A549 (cell line): ENCODE measurements around the gene ATF4. TPM values are rescaled to one million over a fixed set of nuclear protein-coding genes. Genes with fewer than 3 reads are reported as not detected.
A peak's percentile ranks its signal among the peaks of the same experiment; 100 is the strongest.

Experiments used
- ATAC-seq, 2 experiments: fragments of 200-7000 bp in 1 of 2; fragments of >200 bp in 1 of 2; cut with Nextera tagmentation in 1 of 2; cut with Tn5 transposase in 1 of 2; 3 replicates each; pipeline versions ENCODE4 v1.8.0 to v1.9.1; 2018 to 2020; ENCODE audit warnings: mild to moderate bottlenecking in 1 of 2, moderate library complexity in 1 of 2
- CTCF ChIA-PET: fragments of 300-600 bp; sonication (Branson Sonifier 250); formaldehyde crosslinking; extraction: SDS; loops from one replicate; lab custom pipeline; 2021; ENCODE audit warnings: antibody characterized with exemption, inconsistent platforms; lab: Yijun Ruan, JAX
- POLR2A ChIA-PET: fragments of 350-600 bp; formaldehyde crosslinking; extraction: SDS; loops from one replicate; lab custom pipeline; 2021; ENCODE audit warnings: antibody characterized with exemption, inconsistent platforms; lab: Yijun Ruan, JAX
- DNase-seq, 2 experiments: peaks; one replicate each; pipeline versions ENCODE4 v3.0.0 to v3.0.0-alpha.2; 2011 to 2016; ENCODE audit warnings: low read depth in 1 of 2, low spot score in 1 of 2
- FAIRE-seq: peaks from 2 replicates; lab custom pipeline; 2011; peaks lifted over from hg19 to GRCh38; lab: Jason Lieb, UNC
- H3K27ac ChIP-seq, 2 experiments: fragments of >200 bp; sonication (Bioruptor Twin); formaldehyde crosslinking; 3 replicates each; pipeline ENCODE4 v1.5.1; 2016 to 2017
- H3K4me1 ChIP-seq: fragments of >200 bp; sonication (Bioruptor Twin); formaldehyde crosslinking; 3 replicates; pipeline ENCODE4 v1.6.1; 2016
- H3K4me2 ChIP-seq: fragments of >200 bp; sonication (Bioruptor Twin); formaldehyde crosslinking; 3 replicates; pipeline ENCODE4 v1.6.1; 2016
- H3K4me3 ChIP-seq: fragments of >200 bp; sonication (Bioruptor Twin); formaldehyde crosslinking; 3 replicates; pipeline ENCODE4 v1.5.1; 2016
- H3K9me3 ChIP-seq: fragments of >200 bp; sonication (Bioruptor Twin); formaldehyde crosslinking; 3 replicates; pipeline ENCODE4 v1.6.1; 2016
- BHLHE40 ChIP-seq: IDR thresholded peaks from 2 replicates; pipeline ENCODE4 v1.6.1; 2012; ENCODE audit warnings: low read depth, low read length, inconsistent platforms
- CBX8 ChIP-seq: fragments of 200-600 bp; sonication (generic); IDR thresholded peaks from 2 replicates; pipeline ENCODE4 v1.6.1; 2016
- CEBPB ChIP-seq, 2 experiments: fragments of >200 bp in 1 of 2; sonication (Bioruptor Twin) in 1 of 2; formaldehyde crosslinking in 1 of 2; IDR thresholded peaks; 2 replicates each; pipeline ENCODE4 v1.6.1; 2012 to 2016
- EHF ChIP-seq: fragments of 250-450 bp; sonication (Bioruptor Pico); IDR thresholded peaks from 2 replicates; pipeline ENCODE4 v1.5.0; 2020; ENCODE audit warnings: mild to moderate bottlenecking
- EHMT2 ChIP-seq: fragments of 200-600 bp; sonication (generic); IDR thresholded peaks from 2 replicates; pipeline ENCODE4 v1.6.1; 2016; ENCODE audit warnings: antibody characterized with exemption, low read depth, mild to moderate bottlenecking, moderate library complexity
- ELK1 ChIP-seq: fragments of 150-350 bp; IDR thresholded peaks from 2 replicates; pipeline ENCODE4 v1.6.1; 2014; ENCODE audit warnings: low read depth, mild to moderate bottlenecking, low read length
- EP300 ChIP-seq, 2 experiments: fragments of >200 bp; sonication (Bioruptor Twin); formaldehyde crosslinking; IDR thresholded peaks; 2 replicates in 1 of 2; 3 replicates in 1 of 2; pipeline ENCODE4 v1.6.1; 2016 to 2017
- ESRRA ChIP-seq: fragments of 150-350 bp; IDR thresholded peaks from 2 replicates; pipeline ENCODE4 v1.6.1; 2014; ENCODE audit warnings: mild to moderate bottlenecking, low read length, borderline replicate concordance
- FOXS1 ChIP-seq: fragments of 250-450 bp; sonication (Bioruptor Pico); IDR thresholded peaks from 2 replicates; pipeline ENCODE4 v1.5.0; 2020; ENCODE audit warnings: mild to moderate bottlenecking, moderate library complexity
- GATA3 ChIP-seq: IDR thresholded peaks from 2 replicates; pipeline ENCODE4 v1.6.1; 2012; ENCODE audit warnings: borderline replicate concordance
- HMGXB4 ChIP-seq: fragments of 250-450 bp; sonication (Bioruptor Pico); IDR thresholded peaks from 2 replicates; pipeline ENCODE4 v1.5.0; 2021; ENCODE audit warnings: mild to moderate bottlenecking, moderate library complexity, borderline replicate concordance
- HOXB13 ChIP-seq: fragments of 250-450 bp; sonication (Bioruptor Pico); IDR thresholded peaks from 2 replicates; pipeline ENCODE4 v1.5.0; 2020; ENCODE audit warnings: low read depth, mild to moderate bottlenecking, moderate library complexity
- HOXB5 ChIP-seq: fragments of 250-450 bp; sonication (Bioruptor Pico); IDR thresholded peaks from 2 replicates; pipeline ENCODE4 v1.5.0; 2020; ENCODE audit warnings: mild to moderate bottlenecking, moderate library complexity
- JUNB ChIP-seq: fragments of >200 bp; sonication (Bioruptor Twin); formaldehyde crosslinking; IDR thresholded peaks from 2 replicates; pipeline ENCODE4 v1.6.1; 2016
- KDM1A ChIP-seq: fragments of 200-600 bp; sonication (generic); IDR thresholded peaks from 2 replicates; pipeline ENCODE4 v1.6.1; 2016; ENCODE audit warnings: low read depth, mild to moderate bottlenecking
- MAFK ChIP-seq: fragments of 450-650 bp; IDR thresholded peaks from 2 replicates; pipeline ENCODE4 v1.6.1; 2014; ENCODE audit not compliant: partially characterized antibody
- MAZ ChIP-seq: fragments of 150-350 bp; IDR thresholded peaks from 2 replicates; pipeline ENCODE4 v1.6.1; 2014; ENCODE audit warnings: antibody characterized with exemption, low read depth, low read length, borderline replicate concordance
- NFE2L2 ChIP-seq: fragments of 150-350 bp; conservative IDR thresholded peaks from 2 replicates; pipeline ENCODE4 v1.6.1; 2014; ENCODE audit warnings: low read length
- NPAS2 ChIP-seq: fragments of 250-450 bp; sonication (Bioruptor Pico); IDR thresholded peaks from 2 replicates; pipeline ENCODE4 v1.8.0; 2022; ENCODE audit warnings: mild to moderate bottlenecking, moderate library complexity, borderline replicate concordance
- POLR2A ChIP-seq: IDR thresholded peaks from 2 replicates; pipeline ENCODE4 v1.6.1; 2012; ENCODE audit warnings: mild to moderate bottlenecking, low read length
- RAD21 ChIP-seq, 2 experiments: fragments of >200 bp in 1 of 2; sonication (Bioruptor Twin) in 1 of 2; formaldehyde crosslinking in 1 of 2; IDR thresholded peaks in 1 of 2; conservative IDR thresholded peaks in 1 of 2; 2 replicates in 1 of 2; 3 replicates in 1 of 2; pipeline ENCODE4 v1.6.1; 2012 to 2018; ENCODE audit warnings: inconsistent platforms in 1 of 2
- RARB ChIP-seq: fragments of 250-450 bp; sonication (Bioruptor Pico); IDR thresholded peaks from 2 replicates; pipeline ENCODE4 v1.8.0; 2021; ENCODE audit warnings: mild to moderate bottlenecking, moderate library complexity
- REST ChIP-seq: fragments of 200-600 bp; sonication (generic); IDR thresholded peaks from 2 replicates; pipeline ENCODE4 v1.6.1; 2016; ENCODE audit warnings: antibody characterized with exemption, mild to moderate bottlenecking, moderate library complexity
- RFX5 ChIP-seq: fragments of 450-650 bp; IDR thresholded peaks from 2 replicates; pipeline ENCODE4 v1.7.1; 2014; ENCODE audit warnings: antibody characterized with exemption, mild to moderate bottlenecking, moderate library complexity
- RNF2 ChIP-seq: fragments of 200-600 bp; sonication (generic); IDR thresholded peaks from 2 replicates; pipeline ENCODE4 v1.6.1; 2016; ENCODE audit warnings: low read depth, mild to moderate bottlenecking, antibody characterized with exemption, moderate library complexity, borderline replicate concordance
- SREBF2 ChIP-seq: fragments of 450-650 bp; IDR thresholded peaks from 2 replicates; pipeline ENCODE4 v1.6.1; 2014; ENCODE audit warnings: mild to moderate bottlenecking, moderate library complexity
- TFCP2L1 ChIP-seq: fragments of 250-450 bp; sonication (Bioruptor Pico); IDR thresholded peaks from 2 replicates; pipeline ENCODE4 v1.5.0; 2021; ENCODE audit warnings: mild to moderate bottlenecking
- USF2 ChIP-seq: fragments of 450-650 bp; IDR thresholded peaks from 2 replicates; pipeline ENCODE4 v1.6.1; 2014; ENCODE audit warnings: antibody characterized with exemption
- ZNF302 ChIP-seq: fragments of 250-450 bp; sonication (Bioruptor Pico); IDR thresholded peaks from 2 replicates; pipeline ENCODE4 v1.9.0; 2021; ENCODE audit warnings: inconsistent platforms, mild to moderate bottlenecking, moderate library complexity
- WGBS: methylation state at CpG from one replicate; pipeline ENCODE4 v1.1.6; 2017; ENCODE audit errors: missing lambda C conversion rate; 5-methylcytosine and 5-hydroxymethylcytosine counted together
- polyA plus RNA-seq, 4 experiments: library from polyadenylated mRNA; depleted of rRNA in 3 of 4; stranded (reverse); fragments of >200 nt; fragmentation: RNase III in 1 of 4; extraction: RNeasy Plus Mini Kit Qiagen cat#74134 plus additional on column Dnase treatment in 1 of 4; gene quantifications; 2 replicates in 3 of 4; 3 replicates in 1 of 4; pipeline ENCODE4 v1.2.3, GENCODE V29; 2011 to 2017

ATF4 gene
- polyA plus RNA-seq, 2 of the 4 experiments (the other 2 are of a cell fraction): 242 to 593 TPM

- TF ChIP-seq CEBPB (IDR thresholded peaks at IDR 0.05) (peak in 1 of 2 experiments; percentile 22; a peak in 1 of 4 replicates), MAZ (0 out of 2 replicates have a peak, but pooled peaks have one; percentile 36), EHMT2 (no peak), JUNB (no peak), NPAS2 (no peak), BHLHE40 (no peak), USF2 (no peak), ESRRA (peak; percentile 42; the same call in 1 of the 2 replicates), TFCP2L1 (CRISPR knock-in tag) (no peak), EHF (CRISPR knock-in tag) (no peak), SREBF2 (no peak), FOXS1 (no peak), POLR2A (no peak), MAFK (no peak), NFE2L2 (no peak), GATA3 (no peak), RNF2 (no peak), RARB (CRISPR knock-in tag) (no peak), ZNF302 (CRISPR knock-in tag) (no peak), REST (no peak), HOXB13 (CRISPR knock-in tag) (no peak), RAD21 (conservative IDR thresholded peaks at IDR 0.05 in 1 of 2, IDR thresholded peaks at IDR 0.05 in 1 of 2) (peak; percentile 76 to 77), ELK1 (no peak), HOXB5 (CRISPR knock-in tag) (no peak)
Measured at GRCh38 chr22:39528681-39529486, 8.5 kb downstream of the ATF4 start (continued).

- no peak overlapping the region for H3K4me3 ChIP-seq
- CTCF ChIA-PET: interaction anchor here (0.7 to 37.2 kb wide), 25 partner anchors 13 to 659 kb away, joined by 3 to 899 read pairs (median 4); partner anchors contain the start of genes RPL3 and TAB1
- FAIRE-seq (no peak), ATAC-seq (no peak), DNase-seq (no peak)
- H3K4me2 ChIP-seq: peak overlapping the region; percentile 68; the same call in 1 of the 3 replicates
- no peaks in the 10 kb centered on the region for H3K9me3 ChIP-seq
- H3K4me1 ChIP-seq: peaks cover 29% of the 10 kb centered on the region
- no peak overlapping the region for H3K27ac ChIP-seq
- POLR2A ChIA-PET: interaction anchor here (0.9 to 3.6 kb wide), 5 partner anchors 10 to 515 kb away, joined by 3 to 34 read pairs (median 6); partner anchors contain the start of genes ATF4, MIEF1 and RPL3
- 86% methylated on average over 10 of the region's 17 CpGs for WGBS
- TF ChIP-seq HMGXB4 (CRISPR knock-in tag) (no peak), EHF (CRISPR knock-in tag) (no peak), CBX8 (no peak), KDM1A (no peak), RNF2 (no peak), RFX5 (no peak), GATA3 (no peak), REST (no peak), EP300 (IDR thresholded peaks at IDR 0.05) (no peak)
Measured at GRCh38 chr22:39529487-39529851, 9.1 kb downstream of the ATF4 start.
